Neural progenitor cell (in vitro differentiated cells): Measurements from ENCODE around the gene TAF4. TPM values are rescaled to one million over a fixed set of nuclear protein-coding genes. Genes with fewer than 3 reads are reported as not detected.

Experiments used
- DNase-seq: peaks from one replicate; pipeline ENCODE4 v3.0.0-alpha.2; 2016; ENCODE audit warnings: low spot score
- H2AFZ ChIP-seq: fragments of 200-600 bp; sonication (generic); replicated peaks from 2 replicates; pipeline ENCODE4 v1.6.1; 2016; ENCODE audit warnings: antibody characterized with exemption
- H3F3A ChIP-seq: fragments of 200-600 bp; sonication (generic); 2 replicates; pipeline ENCODE4 v1.6.1; 2016; ENCODE audit warnings: antibody characterized with exemption, low read depth
- H3K27ac ChIP-seq: fragments of 200-600 bp; sonication (generic); 2 replicates; pipeline ENCODE4 v1.5.1; 2016; ENCODE audit warnings: mild to moderate bottlenecking
- H3K27me3 ChIP-seq: fragments of 200-600 bp; sonication (generic); 2 replicates; pipeline ENCODE4 v1.6.1; 2016; ENCODE audit warnings: mild to moderate bottlenecking, moderate library complexity
- H3K36me3 ChIP-seq: fragments of 200-600 bp; sonication (generic); 2 replicates; pipeline ENCODE4 v1.5.1; 2016
- H3K4me1 ChIP-seq: fragments of 200-600 bp; sonication (generic); 2 replicates; pipeline ENCODE4 v1.6.1; 2016; ENCODE audit warnings: mixed run types
- H3K4me2 ChIP-seq: fragments of 200-600 bp; sonication (generic); 2 replicates; pipeline ENCODE4 v1.6.1; 2016
- H3K4me3 ChIP-seq: fragments of 200-600 bp; sonication (generic); 2 replicates; pipeline ENCODE4 v1.5.1; 2016
- H3K79me2 ChIP-seq: fragments of 200-600 bp; sonication (generic); 2 replicates; pipeline ENCODE4 v1.6.1; 2016; ENCODE audit warnings: low read depth
- H3K9ac ChIP-seq: fragments of 200-600 bp; sonication (generic); 2 replicates; pipeline ENCODE4 v1.6.1; 2016
- H3K9me3 ChIP-seq: fragments of 200-600 bp; sonication (generic); 2 replicates; pipeline ENCODE4 v1.5.1; 2016; ENCODE audit warnings: low read depth
- H4K20me1 ChIP-seq: fragments of 200-600 bp; sonication (generic); 2 replicates; pipeline ENCODE4 v1.6.1; 2016; ENCODE audit warnings: low read depth
- H3K27ac Mint-ChIP-seq: 3 replicates; pipeline ENCODE4 v1.8.0; 2021; ENCODE audit warnings: mixed read lengths
- H3K27me3 Mint-ChIP-seq: 2 replicates; pipeline ENCODE4 v1.8.0; 2022; ENCODE audit warnings: low read depth, mild to moderate bottlenecking, inconsistent platforms, moderate library complexity, mixed read lengths; ENCODE audit not compliant: insufficient read depth
- H3K36me3 Mint-ChIP-seq: 3 replicates; pipeline ENCODE4 v1.8.0; 2021; ENCODE audit warnings: mixed read lengths
- H3K4me1 Mint-ChIP-seq: 3 replicates; pipeline ENCODE4 v1.8.0; 2021; ENCODE audit warnings: mixed read lengths
- H3K4me3 Mint-ChIP-seq: 3 replicates; pipeline ENCODE4 v1.8.0; 2021; ENCODE audit warnings: mild to moderate bottlenecking, moderate library complexity, mixed read lengths
- H3K9me3 Mint-ChIP-seq: 3 replicates; pipeline ENCODE4 v1.8.0; 2020; ENCODE audit warnings: mixed read lengths
- EZH2 ChIP-seq: fragments of 200-600 bp; sonication (generic); IDR thresholded peaks from 2 replicates; pipeline ENCODE4 v1.6.1; 2017; ENCODE audit warnings: antibody characterized with exemption, mild to moderate bottlenecking, moderate library complexity
- EZH2phosphoT487 ChIP-seq: fragments of 200-600 bp; sonication (generic); IDR thresholded peaks from 2 replicates; pipeline ENCODE4 v1.6.1; 2017; ENCODE audit warnings: antibody characterized with exemption
- total RNA-seq: library from RNA; depleted of rRNA; stranded (reverse); fragments of >200 nt; gene quantifications from 2 replicates; pipeline ENCODE4 v1.2.3, GENCODE V29; 2015; ENCODE audit warnings: low replicate concordance
- TF ChIP-seq, protein P1 (sequence below): fragments of 200-600 bp; sonication (generic); IDR thresholded peaks from 2 replicates; pipeline ENCODE4 v1.5.1; 2017; ENCODE audit warnings: antibody characterized with exemption, mild to moderate bottlenecking

The TAF4 gene
- total RNA-seq, 1 donor from 2014 or later: 9.9 TPM

DNA sequence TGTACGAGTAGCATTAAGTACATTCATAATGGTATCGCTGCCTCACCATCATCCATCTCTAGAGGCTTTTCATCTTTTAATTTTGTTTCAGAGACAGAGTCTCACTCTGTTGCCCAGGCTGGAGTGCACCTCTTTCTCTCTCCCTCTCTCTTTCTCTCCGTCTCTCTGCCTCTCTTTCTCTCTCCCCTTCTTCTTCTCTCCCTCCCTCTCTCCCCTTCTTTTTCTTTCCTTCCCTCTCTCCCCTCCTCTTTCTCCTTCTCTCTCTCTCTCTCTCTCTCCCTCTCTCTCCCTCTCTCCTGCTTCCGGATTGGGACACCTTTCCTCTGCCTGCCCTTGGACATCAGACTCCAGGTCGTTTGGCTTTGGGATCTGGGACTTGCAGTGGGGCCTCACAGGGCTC lies 17.6 kb upstream of the TAF4 start:
- no peak overlapping the region for H3K9ac ChIP-seq
- H3K4me3 ChIP-seq: no peak overlapping the region
- no peaks in the 10 kb centered on the region for H3K9me3 ChIP-seq
- no peak overlapping the region for H2AFZ ChIP-seq
- no peaks in the 10 kb centered on the region for H3K27me3 ChIP-seq
- H3K4me1 Mint-ChIP-seq: no peaks in the 10 kb centered on the region
- no peaks in the 10 kb centered on the region for H3K4me1 ChIP-seq
- TF ChIP-seq EZH2 (no peak), EZH2phosphoT487 (no peak)
- TF ChIP-seq, protein P1, sequence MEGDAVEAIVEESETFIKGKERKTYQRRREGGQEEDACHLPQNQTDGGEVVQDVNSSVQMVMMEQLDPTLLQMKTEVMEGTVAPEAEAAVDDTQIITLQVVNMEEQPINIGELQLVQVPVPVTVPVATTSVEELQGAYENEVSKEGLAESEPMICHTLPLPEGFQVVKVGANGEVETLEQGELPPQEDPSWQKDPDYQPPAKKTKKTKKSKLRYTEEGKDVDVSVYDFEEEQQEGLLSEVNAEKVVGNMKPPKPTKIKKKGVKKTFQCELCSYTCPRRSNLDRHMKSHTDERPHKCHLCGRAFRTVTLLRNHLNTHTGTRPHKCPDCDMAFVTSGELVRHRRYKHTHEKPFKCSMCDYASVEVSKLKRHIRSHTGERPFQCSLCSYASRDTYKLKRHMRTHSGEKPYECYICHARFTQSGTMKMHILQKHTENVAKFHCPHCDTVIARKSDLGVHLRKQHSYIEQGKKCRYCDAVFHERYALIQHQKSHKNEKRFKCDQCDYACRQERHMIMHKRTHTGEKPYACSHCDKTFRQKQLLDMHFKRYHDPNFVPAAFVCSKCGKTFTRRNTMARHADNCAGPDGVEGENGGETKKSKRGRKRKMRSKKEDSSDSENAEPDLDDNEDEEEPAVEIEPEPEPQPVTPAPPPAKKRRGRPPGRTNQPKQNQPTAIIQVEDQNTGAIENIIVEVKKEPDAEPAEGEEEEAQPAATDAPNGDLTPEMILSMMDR: no peak
- no peaks in the 10 kb centered on the region for H3K36me3 ChIP-seq
- no peaks in the 10 kb centered on the region for H4K20me1 ChIP-seq
- H3F3A ChIP-seq: no peaks in the 10 kb centered on the region
- H3K36me3 Mint-ChIP-seq: no peaks in the 10 kb centered on the region
- H3K27ac Mint-ChIP-seq: no peak overlapping the region
- H3K27ac ChIP-seq: no peak overlapping the region
- peaks cover 7% of the 10 kb centered on the region for H3K27me3 Mint-ChIP-seq
- peaks cover 5% of the 10 kb centered on the region for H3K9me3 Mint-ChIP-seq
- no peak overlapping the region for H3K4me2 ChIP-seq
- no peak for DNase-seq
- no peaks in the 10 kb centered on the region for H3K79me2 ChIP-seq
- no peak overlapping the region for H3K4me3 Mint-ChIP-seq

DNA sequence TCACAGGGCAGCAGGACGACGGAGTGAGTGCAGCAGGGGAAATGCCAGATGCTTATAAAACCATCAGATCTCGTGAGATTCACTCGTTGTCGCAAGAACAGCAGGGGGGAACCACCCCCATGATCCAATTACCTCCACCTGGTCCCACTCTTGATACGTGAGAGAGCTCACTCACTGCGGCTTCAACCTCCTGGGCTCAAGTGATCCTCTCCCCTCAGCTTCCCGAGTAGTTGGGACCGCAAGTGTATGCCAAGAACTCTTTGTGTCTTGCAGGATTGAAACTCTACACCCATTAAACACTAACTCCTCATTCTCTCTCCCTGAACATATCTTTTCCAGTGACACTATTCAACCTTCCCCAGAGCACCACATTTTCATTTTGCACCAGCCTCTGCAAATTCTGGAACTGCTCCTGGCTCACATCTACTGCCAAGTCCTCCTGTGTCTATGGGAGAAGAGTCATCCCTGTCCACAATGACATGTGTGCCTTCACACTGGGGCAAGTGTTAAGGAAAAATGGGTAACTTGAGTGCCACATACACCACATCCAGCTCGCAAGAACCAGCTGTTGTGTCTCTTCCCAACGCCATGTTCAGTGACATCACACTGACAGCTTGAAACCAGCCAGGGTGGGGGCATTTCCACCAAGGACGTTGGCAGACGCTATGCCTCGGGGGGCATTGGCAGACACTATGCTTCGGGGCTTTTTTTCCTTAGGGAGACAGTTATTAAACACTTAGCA lies 14.7 kb upstream of the TAF4 start:
- H3K36me3 ChIP-seq: no peaks in the 10 kb centered on the region
- no peak overlapping the region for H3K9ac ChIP-seq
- H3K9me3 Mint-ChIP-seq: peaks cover 24% of the 10 kb centered on the region
- DNase-seq: no peak
- no peaks in the 10 kb centered on the region for H3K9me3 ChIP-seq
- no peaks in the 10 kb centered on the region for H3K4me1 ChIP-seq
- no peak overlapping the region for H3K27ac ChIP-seq
- H3K27me3 Mint-ChIP-seq: peaks cover 9% of the 10 kb centered on the region
- H3K4me2 ChIP-seq: no peak overlapping the region
- H3F3A ChIP-seq: no peaks in the 10 kb centered on the region
- no peak for TF ChIP-seq EZH2phosphoT487
- TF ChIP-seq, protein P1: no peak
- TF ChIP-seq EZH2: no peak
- H3K4me1 Mint-ChIP-seq: no peaks in the 10 kb centered on the region
- H3K36me3 Mint-ChIP-seq: no peaks in the 10 kb centered on the region
- H3K27me3 ChIP-seq: no peaks in the 10 kb centered on the region
- H3K4me3 ChIP-seq: no peak overlapping the region
- H3K27ac Mint-ChIP-seq: no peak overlapping the region
- H3K4me3 Mint-ChIP-seq: no peak overlapping the region
- H2AFZ ChIP-seq: no peak overlapping the region
- no peaks in the 10 kb centered on the region for H3K79me2 ChIP-seq
- H4K20me1 ChIP-seq: no peaks in the 10 kb centered on the region

DNA sequence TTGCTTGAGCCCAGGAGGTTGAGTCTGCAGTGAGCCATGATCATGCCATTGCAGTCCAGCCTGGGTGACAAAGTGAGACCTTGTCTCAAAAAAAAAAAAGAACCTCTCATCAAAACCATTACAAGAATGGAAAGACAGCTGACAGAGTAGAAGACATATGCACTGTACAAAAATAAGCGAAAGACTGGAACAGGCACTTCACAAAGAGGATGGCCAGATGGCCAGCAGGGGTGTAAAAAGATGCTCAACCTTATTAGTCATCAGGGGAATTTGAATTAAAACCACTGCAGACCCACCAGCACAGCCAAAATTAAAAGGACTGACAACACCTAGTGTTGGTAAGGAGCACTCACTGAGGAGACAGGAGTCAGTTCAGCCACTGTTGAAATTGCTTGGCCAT lies 13.5 kb upstream of the TAF4 start:
- H2AFZ ChIP-seq: no peak overlapping the region
- Mint-ChIP-seq H3K36me3 (no peaks in the 10 kb centered on the region), H3K27me3 (peaks cover 6% of the 10 kb centered on the region), H3K4me1 (no peaks in the 10 kb centered on the region), H3K27ac (no peak overlapping the region), H3K9me3 (peaks cover 33% of the 10 kb centered on the region), H3K4me3 (no peak overlapping the region)
- H3K27me3 ChIP-seq: no peaks in the 10 kb centered on the region
- H3K4me3 ChIP-seq: no peak overlapping the region
- peaks cover 3% of the 10 kb centered on the region for H3K9me3 ChIP-seq
- DNase-seq: no peak
- no peaks in the 10 kb centered on the region for H4K20me1 ChIP-seq
- H3F3A ChIP-seq: no peaks in the 10 kb centered on the region
- no peak overlapping the region for H3K4me2 ChIP-seq
- H3K9ac ChIP-seq: no peak overlapping the region
- no peak overlapping the region for H3K27ac ChIP-seq
- TF ChIP-seq, protein P1: no peak
- no peaks in the 10 kb centered on the region for H3K79me2 ChIP-seq
- no peaks in the 10 kb centered on the region for H3K36me3 ChIP-seq
- H3K4me1 ChIP-seq: no peaks in the 10 kb centered on the region
